Bronchial epithelial cell (primary cell): ENCODE measurements around the gene TMC1. TPM values are rescaled to one million over a fixed set of nuclear protein-coding genes. Genes with fewer than 3 reads are reported as not detected.

Experiments used
- DNase-seq: peaks from one replicate; pipeline ENCODE4 v3.0.0-alpha.2; 2010; ENCODE audit warnings: low read depth
- FAIRE-seq: peaks from 2 replicates; lab custom pipeline; 2011; peaks lifted over from hg19 to GRCh38; lab: Jason Lieb, UNC
- H3K27me3 ChIP-seq: 2 replicates; pipeline ENCODE4 v1.5.1; 2011; ENCODE audit warnings: low read length; ENCODE audit not compliant: control insufficient read depth, insufficient read depth
- H3K36me3 ChIP-seq: 2 replicates; pipeline ENCODE4 v1.5.1; 2011; ENCODE audit warnings: low read length; ENCODE audit not compliant: control insufficient read depth, insufficient read depth
- H3K4me3 ChIP-seq: 2 replicates; pipeline ENCODE4 v1.5.1; 2011; ENCODE audit warnings: mild to moderate bottlenecking, low read depth, low read length, control low read depth
- total RNA-seq: library from RNA; depleted of rRNA; stranded (reverse); fragments of >200 nt; gene quantifications from 2 replicates; pipeline ENCODE4 v1.2.1, GENCODE V29; 2014
- TF ChIP-seq, protein P1 (sequence below): IDR thresholded peaks from 2 replicates; pipeline ENCODE4 v1.5.1; 2011; ENCODE audit warnings: mild to moderate bottlenecking, moderate library complexity, low read length, control low read depth, inconsistent platforms; ENCODE audit not compliant: insufficient read depth, severe bottlenecking

The TMC1 gene
- total RNA-seq, 1 donor from 2014 or later: not detected

DNA sequence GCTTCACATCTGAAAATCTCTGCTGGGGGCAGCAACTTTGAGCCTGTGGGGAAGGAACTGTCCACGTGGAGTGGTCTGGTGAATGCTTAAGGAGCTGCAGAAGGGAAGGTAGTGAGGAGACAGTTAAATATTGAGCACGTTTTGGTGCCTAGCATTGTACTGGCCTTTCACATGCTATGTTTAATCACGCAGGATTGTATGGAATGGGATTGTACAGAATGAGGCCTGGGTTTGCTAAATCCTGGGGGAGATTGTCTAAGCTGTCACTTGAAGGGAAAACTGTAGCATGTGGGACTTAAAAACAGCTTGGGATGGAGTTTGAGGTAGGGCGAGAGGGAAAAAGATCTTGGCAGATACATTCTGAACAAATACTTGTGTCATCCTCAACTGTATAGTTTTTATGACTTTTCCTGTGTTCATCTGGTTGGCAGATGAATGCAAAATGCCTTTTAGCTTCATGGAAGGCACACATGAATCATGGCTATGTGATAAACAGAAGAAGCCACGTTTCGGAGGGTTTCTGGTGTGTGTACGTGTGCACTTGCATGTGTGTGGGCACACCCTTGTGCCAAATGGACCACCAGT, 106.6 kb downstream of the TMC1 start:
- FAIRE-seq: no peak
- DNase-seq: no peak
- TF ChIP-seq, protein P1, sequence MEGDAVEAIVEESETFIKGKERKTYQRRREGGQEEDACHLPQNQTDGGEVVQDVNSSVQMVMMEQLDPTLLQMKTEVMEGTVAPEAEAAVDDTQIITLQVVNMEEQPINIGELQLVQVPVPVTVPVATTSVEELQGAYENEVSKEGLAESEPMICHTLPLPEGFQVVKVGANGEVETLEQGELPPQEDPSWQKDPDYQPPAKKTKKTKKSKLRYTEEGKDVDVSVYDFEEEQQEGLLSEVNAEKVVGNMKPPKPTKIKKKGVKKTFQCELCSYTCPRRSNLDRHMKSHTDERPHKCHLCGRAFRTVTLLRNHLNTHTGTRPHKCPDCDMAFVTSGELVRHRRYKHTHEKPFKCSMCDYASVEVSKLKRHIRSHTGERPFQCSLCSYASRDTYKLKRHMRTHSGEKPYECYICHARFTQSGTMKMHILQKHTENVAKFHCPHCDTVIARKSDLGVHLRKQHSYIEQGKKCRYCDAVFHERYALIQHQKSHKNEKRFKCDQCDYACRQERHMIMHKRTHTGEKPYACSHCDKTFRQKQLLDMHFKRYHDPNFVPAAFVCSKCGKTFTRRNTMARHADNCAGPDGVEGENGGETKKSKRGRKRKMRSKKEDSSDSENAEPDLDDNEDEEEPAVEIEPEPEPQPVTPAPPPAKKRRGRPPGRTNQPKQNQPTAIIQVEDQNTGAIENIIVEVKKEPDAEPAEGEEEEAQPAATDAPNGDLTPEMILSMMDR: no peak
- H3K36me3 ChIP-seq: no peaks in the 10 kb centered on the region
- H3K4me3 ChIP-seq: no peak overlapping the region
- no peaks in the 10 kb centered on the region for H3K27me3 ChIP-seq

DNA sequence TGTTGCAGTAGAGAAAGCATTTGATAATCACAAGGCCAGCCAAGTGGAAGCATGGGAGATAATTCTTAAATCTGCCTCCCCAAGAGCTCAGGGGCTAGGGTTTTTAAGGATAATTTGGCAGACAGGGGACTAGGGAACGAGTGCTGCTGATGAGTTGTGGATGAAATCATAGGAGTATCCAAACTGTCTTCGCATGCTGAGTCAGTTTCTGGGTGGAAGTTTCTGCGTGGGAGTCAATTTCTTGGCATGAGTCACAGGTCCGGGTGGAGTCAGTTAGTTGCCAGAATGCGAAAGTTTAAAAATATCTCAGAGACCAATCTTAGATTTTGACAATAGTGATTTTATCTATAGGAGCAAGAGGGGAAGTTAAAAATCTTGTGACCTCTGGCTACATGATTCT, 112.6 kb downstream of the TMC1 start:
- no peaks in the 10 kb centered on the region for H3K36me3 ChIP-seq
- FAIRE-seq (no peak), DNase-seq (peak; percentile 74)

DNA sequence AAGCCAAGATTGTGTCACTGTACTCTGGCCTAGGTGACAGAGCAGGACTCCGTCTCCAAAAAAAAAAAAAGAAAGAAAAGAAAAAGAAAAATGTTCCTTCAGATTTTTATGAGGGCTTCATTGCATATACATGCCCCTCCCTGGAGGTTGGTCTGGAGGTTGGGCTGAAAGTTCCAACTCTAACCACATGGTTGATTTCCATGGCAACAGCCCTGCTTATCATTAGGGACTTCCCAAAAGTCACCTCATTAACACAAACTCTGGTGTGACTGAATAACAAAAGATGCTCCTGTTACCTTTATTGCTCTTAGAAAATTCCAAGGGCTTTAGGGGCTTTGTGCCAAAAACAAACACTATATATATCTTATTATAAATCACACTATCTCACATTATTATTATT, 113.8 kb downstream of the TMC1 start:
- Histone ChIP-seq H3K4me3 (no peak overlapping the region), H3K27me3 (no peaks in the 10 kb centered on the region), H3K36me3 (no peaks in the 10 kb centered on the region)
- no peak for FAIRE-seq
- TF ChIP-seq, protein P1: no peak
- no peak for DNase-seq

More for the DNA sequence above, 112.6 kb downstream of the TMC1 start:
- TF ChIP-seq, protein P1: no peak
- no peak overlapping the region for H3K4me3 ChIP-seq
- no peaks in the 10 kb centered on the region for H3K27me3 ChIP-seq

DNA sequence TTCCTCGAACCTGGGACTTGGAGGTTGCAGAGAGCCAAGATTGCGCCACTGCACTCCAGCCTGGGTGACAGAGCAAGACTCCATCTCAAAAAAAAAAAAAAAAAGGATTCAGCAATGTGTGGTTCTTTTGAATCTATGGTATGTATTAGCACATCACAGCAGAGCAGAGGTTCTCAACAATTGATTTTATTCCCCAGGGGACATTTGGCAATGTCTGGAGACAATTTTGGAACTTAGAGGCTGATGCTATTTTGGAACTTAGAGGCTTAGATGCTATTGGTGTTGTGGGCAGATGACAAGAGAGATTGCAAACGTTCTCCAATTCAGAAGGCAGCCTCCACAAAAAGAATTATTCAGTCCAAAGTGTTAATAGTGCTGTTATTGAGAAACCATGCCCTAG, 115.2 kb downstream of the TMC1 start:
- Histone ChIP-seq H3K27me3 (no peaks in the 10 kb centered on the region), H3K36me3 (no peaks in the 10 kb centered on the region), H3K4me3 (no peak overlapping the region)
- FAIRE-seq: no peak
- TF ChIP-seq, protein P1: no peak
- no peak for DNase-seq

DNA sequence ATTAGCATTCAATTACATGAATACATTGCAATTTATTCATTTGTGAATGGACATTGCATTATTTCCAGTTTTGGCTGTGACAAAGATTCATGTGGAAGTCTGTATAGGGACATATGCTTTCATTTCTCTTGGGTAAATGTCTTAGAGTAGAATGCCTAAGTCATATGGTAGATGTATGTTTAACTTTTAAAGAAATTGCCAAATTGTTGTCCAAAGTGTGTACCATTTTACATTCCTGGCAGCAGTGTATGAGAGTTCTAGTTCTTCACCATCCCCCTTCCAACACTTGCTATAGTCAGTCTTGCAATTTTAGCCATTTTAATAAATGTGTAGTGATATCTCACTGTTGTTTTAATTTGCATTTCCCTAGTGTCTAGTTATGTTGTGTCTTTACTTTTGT, 122.2 kb downstream of the TMC1 start:
- Histone ChIP-seq H3K27me3 (no peaks in the 10 kb centered on the region), H3K4me3 (no peak overlapping the region), H3K36me3 (no peaks in the 10 kb centered on the region)
- TF ChIP-seq, protein P1: no peak
- FAIRE-seq (no peak), DNase-seq (no peak)

DNA sequence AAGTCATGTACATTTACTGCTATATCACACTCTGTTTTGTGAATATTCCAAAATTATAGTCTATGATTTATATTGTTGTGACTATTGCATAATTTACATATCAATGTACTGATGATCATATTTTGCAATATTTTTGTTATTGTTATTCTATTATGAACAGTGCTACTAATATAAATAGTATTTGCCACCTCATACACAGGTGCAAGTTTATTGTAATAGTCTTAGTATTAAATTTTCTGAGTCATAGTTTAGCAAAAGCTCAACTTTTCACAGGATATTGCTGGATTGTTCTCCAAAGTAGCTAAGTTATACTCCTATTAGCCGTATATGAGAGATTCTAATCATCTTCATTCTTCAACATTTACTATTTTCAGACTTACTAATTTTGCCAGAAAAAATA, 124.7 kb downstream of the TMC1 start:
- DNase-seq: peak; percentile 77
- Histone ChIP-seq H3K27me3 (no peaks in the 10 kb centered on the region), H3K36me3 (no peaks in the 10 kb centered on the region), H3K4me3 (no peak overlapping the region)
- TF ChIP-seq, protein P1: no peak
- no peak for FAIRE-seq
